Mucosa of gallbladder (tissue), 1 donor: ENCODE results near the gene EFTUD2. TPM values are rescaled to one million over a fixed set of nuclear protein-coding genes. Genes with fewer than 3 reads are reported as not detected.
"Not testable (repeated sequence)": the region's sequence is repeated elsewhere in the genome, so short reads cannot be mapped to it uniquely, and the experiment has no call there.

ENCODE experiments used
- DNase-seq: peaks from one replicate; pipeline ENCODE4 v3.0.0-alpha.2; 2020; ENCODE audit warnings: low spot score
- total RNA-seq: library from RNA; stranded (reverse); gene quantifications from one replicate; pipeline ENCODE4 v1.2.1, GENCODE V29; 2021
- donor health status: DM: no; HTN: no; CAD: no.

Gene EFTUD2
- 72.8 TPM for total RNA-seq

DNA sequence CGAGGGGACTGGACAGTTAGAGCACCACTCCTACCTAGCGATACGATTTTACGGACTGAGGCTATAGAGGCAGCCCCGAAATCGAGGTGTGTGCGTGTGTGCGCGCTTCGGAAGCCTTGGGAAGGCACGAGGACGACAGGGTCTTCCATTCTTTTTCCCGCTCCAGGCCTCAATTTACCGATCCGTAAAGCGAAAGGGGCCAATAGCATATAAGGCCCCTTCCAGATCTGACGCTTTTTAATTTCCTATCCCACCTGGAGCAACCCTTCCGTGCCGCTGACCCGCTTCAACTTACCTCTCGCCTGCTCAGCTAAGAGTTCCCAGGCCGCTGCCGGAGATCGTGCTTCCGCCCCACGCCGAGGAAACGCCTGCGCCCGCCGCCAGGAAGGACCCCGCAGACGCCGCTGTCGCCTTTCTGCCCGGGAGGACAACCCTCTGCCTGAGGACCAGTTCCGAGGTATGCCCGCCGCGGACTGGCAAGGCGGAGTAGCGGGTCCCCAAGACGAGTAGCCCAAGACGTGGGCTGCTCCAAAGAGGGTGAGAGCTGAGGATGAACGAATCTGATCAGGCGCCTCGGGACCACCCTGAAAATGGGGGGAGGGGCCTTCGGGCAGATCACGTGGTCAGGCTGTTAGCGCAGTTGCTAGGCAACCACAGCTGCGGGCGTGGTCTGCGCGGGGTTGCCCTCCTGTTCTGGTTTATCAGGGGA, at the start of gene EFTUD2:
TSS of gene EFTUD2 (minus strand) at position 372 of the 709 bp plus-strand sequence. CDS start 4,924 bp downstream, outside the sequence.
- DNase-seq: peak; percentile 92

DNA sequence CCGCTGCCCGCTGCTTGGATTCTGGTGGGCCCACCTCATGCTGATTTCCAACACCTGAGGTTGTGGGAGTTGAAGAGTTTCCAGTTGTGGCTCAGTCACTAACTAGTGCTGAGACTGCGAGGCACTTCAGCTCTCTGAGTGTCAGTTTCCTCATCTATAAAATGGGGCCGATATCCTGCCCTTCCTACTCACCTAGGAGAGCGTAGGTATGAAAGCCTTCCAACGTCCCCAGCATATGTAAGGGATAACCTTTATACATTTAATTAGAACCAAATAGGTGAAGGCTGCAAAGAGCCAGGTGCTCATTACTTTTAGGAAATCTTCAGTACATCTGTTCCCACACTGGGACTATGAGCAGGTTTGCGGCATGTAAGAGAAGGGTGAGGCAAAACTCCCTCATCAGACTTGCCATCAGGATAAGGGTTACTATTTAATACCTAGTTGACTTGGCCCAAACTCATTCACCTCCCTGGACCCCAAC, 49.1 kb upstream of the EFTUD2 start:
- no peak for DNase-seq

DNA sequence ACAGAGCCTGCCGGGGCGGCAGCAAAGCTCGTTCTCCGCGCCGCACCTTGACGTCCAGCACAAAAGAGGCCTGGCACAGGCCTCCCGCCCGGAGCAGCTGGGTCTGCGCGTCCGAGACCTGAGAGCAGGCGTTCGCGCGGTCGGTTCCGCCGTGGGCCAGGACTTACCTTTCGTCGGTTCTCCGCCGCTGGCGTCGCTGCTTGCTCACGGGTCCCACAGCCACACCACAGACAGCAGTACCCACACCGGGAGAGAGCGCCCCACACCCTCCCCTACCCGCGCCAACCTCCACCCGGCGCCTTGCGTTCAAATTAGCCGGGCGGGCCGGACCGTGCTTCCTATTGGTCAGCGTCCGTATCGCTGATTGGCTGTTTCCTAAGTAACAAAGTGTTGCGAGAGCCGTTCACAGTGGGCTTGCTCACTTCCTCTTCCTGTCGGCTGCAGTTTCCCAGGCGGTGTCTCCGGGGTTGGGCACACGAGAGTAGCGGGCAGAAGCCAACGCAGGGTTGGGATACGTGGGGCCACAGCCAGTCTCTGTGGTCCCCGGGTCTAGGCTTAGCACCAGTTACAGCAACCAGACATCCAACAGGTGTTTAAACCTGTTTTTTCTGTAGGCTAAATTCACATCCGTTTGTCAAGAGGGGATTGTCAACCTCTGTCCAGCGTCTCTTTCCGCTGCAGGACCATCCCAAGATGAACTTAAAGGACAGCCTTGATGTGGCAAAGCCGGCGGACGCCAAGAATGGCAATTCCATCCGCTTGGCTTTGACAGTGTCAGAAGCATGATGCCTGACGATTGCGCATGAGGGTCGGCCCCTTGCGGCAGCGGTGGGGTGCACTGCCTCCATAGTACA, 48.4 kb upstream of the EFTUD2 start, which contains the start of gene KIF18B:
TSS of gene KIF18B (minus strand) at position 313 of the 854 bp plus-strand sequence. CDS start 11,429 bp downstream, outside the sequence.
- DNase-seq: peak; percentile 91

DNA sequence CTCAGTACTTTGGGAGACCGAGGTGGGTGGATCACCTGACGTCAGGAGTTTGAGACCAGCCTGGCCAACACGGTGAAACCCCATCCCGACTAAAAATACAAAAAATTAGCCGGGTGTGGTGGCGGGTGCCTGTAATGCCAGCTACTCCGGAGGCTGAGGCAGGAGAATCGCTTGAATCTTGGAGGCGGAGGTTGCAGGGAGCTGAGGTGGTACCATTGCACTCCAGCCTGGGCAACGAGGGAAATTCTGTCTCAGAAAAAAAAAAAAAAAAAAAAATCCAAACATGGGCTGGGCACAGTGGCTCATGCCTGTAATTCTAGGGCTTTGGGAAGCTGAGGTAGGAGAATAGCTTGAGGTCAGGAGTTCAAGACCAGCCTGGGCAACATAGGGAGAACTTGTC, 46.4 kb upstream of the EFTUD2 start:
- DNase-seq: not testable (repeated sequence)

DNA sequence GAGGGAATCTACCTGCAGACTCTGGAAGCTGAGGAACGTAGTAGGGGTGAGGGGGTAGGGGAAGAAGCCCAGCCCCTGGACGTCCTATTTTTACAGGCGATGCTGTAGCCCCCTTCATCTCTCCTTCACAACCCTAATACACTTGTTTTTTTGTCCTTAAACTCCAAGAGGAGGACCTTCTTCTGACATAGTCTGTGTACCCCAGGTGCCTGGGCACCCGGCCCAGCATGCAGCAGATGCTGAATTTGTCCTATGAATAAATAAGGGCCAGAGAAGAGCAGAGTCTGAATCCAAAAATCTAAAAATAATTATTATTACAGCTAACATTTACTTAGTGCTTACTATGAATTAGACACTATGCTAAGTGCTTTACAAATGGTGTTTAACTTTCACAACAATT, 43.2 kb upstream of the EFTUD2 start:
- no peak for DNase-seq

DNA sequence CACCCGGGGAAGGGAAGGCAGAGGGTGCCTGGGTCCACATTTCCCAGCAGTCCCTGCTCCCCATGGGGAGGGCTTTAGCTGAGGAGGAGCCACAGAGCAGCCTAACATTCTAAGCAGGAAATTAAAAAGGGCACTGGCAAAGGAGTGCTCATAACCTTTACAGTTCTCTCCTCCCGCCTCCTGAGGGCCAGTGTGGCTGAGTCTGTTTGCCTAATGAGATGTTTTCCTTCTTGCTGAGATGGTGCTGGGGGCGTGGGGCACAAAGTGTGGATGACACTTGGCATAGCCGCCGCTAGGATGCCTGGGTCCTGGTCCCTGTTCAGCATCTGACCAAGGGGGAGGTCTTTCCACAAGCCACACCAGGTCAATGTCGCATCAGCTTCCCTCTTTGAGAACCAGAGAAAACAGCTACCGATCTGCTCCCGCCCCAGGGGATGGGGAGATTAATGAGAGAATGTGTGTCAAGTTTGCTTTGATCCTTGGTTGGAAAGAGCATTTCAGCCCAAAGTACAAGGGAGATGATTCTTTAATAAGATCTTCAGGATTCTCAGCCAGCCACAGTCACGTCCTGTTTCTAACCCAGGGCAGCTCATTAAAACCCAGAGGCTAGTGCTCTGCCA, 42.6 kb upstream of the EFTUD2 start:
- no peak for DNase-seq

DNA sequence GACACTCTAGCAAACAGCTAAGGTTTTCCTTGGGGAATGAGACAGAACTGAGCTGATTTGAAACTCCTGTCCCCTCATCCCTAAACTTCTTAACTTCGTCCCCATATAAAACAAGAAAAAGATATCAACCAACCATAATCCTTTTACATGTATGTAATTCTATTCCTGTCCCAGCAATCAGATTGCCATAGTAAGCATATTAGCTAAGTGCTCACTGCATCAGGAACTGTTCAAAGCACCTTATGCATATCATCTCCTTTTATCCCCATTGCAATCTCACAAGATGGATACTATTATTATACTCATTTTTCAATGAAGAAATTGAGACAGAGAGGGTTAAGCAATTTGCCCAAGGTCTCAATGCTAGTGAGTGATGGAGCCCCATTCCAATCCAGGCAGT, 41.5 kb upstream of the EFTUD2 start:
- no peak for DNase-seq

DNA sequence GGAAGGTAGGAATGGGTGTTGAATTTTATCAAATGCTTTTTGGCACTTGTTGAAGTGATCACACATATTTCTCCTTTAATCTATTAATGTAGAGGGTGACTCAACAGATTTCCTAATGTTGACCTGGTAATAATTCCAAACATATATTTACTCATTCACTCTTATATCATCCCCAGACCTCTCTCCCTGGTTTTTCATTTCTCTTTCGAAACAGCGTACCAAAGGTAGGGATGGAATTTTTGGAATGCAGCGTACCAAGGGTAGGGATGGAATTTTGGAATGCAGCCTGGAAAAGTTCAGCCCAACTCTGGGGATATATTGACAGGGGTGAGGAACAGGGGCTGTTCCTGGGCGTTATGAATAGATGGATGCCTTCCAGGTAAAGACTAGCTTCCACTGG, 41.1 kb upstream of the EFTUD2 start:
- no peak for DNase-seq

DNA sequence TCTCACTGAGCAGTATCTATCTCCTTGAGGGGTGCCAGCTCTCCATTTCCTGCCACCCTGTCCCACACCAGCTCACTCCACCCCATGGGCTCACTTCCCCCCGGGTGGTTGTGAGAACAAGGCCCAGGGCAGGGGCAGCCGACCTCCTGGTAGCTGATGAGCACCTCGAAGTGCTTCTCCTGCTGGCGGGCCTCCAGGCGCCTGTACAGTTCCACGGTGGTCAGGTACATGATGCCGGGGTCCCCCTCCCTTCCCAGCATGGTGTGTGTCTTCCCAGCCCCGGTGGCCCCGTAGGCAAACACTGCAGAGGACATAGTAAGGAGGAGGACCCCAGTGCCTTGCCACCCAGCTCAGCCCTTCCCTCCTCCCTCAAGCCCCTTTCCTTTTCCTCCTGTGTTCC, 35.9 kb upstream of the EFTUD2 start:
- DNase-seq: no peak

DNA sequence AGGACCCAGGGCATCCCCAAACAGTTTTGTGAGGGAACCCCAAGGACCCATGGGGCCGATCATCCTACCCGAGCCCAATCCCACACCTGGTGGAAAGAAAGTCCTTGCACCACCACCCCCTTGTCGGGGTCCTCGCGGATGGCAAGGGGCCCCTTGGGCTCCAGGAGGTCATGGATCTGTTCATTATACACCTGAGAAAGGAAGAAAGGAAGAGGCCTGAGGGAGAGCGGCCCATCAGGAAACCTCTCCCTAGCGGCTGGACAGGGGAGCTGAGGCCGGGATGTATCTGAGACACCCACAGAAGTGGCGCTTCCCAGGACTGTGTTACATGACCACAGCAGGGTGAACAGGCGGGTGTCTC, 35.5 kb upstream of the EFTUD2 start:
- no peak for DNase-seq

DNA sequence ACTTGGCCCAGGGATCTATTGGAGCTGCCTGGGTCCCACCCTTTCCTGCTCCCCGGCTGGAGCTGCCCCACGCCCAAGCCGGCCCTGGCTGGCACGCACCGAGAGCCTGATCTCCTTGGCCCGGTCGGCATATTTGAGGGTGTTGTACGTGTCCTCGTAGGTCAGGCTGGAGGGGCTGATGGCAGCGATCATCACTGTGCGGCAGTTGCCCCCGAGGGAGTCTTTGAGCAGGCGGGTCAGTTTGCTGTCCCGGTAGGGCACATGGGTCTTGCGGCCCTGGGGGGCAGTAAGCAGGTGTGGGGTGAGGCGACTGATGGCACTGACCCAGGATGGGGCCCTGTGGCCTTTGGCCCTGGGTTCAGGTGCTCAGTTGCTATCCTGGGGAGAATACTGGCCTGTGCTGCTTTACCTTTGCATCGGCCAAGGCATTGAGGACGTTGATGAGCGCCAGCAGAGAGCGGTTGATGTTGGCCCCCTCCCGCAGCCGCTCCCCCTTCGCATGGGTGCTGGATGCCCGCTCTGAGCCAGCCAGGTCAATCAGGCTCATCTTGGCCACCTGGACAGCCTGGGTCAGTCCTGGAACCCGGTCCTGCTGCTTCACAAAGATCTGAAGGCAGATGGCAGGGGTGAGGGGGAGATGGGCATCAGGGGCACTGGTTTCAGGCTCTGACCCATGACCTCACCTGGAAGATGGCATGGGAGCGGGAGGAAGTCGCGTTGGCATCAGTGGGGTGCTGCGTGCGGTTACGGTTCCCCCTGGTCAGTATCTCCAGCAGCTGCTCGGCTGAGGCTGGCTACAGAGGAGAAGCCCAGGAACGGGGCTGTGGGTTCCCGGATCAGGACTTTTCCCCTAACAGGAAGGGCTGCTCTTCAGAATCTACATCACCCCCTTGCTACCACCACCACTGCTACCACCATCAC, 34.8 kb upstream of the EFTUD2 start:
- DNase-seq: no peak

DNA sequence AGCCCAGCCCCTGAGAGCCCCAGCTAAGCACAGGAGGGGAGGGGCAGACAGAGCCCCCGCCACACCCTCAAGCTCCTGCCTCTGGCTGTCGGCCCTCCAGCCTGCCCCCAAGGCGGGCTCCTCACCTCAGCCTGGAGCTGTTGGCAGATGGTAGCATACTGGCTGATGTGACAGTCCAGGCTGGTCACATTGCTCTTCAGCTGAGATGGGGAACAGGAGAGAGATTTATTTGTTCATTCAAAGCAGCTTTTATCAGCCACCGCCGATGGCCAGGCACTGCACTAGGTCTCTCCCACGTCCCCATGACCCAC, 33.5 kb upstream of the EFTUD2 start:
- no peak for DNase-seq

DNA sequence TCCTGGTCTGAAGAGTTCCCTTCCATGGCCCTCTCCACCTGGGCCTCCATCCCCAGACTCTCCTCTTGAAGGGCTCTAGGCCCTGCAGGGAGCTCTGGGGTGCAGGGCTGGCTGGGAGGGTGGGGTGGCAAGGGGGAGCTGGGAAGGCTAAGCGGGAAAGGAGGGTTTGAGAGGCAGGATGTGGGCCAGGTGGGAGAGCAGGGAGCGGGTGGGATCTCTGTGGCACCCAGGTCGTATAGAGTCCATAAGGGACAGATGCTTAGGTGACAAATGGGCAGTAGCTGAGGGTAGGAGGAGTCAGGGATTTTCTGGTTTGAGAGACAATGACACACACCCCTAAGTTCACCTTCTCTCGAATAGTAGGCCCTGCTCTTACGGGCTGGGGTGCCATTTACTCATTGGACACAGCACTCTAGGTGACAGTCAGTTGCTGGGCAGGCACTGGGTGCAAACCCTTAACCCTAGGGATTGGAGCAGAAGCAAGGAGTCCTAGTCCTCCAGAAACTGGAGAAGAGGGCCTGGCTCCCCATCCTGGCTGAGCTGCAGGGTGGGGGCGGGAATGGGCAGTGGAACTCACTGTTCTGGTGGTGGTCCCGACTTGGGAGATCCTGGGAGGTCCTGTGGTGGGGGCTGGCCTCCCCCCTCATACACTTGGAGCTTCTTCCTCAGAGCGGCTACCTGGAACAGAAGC, 33.0 kb upstream of the EFTUD2 start:
- DNase-seq: no peak

DNA sequence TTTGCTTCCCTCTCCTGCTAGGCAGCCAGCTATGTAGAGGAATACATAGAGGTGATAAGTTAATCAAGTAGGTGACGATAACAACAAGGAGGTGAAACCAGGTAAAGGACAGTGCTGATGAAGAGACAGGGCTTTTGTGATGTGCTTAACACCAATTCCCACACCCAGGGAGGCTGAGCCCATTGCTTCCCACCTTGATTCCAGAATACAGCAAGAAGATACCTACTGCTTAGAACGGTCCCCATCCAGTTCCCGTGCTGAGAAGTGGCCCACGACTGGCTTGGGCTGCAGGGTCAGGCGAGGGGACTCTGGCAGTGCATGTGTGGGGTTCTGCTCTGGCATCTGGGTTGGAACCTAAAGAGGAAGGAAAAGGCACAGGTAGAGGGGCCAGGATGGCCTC, 32.1 kb upstream of the EFTUD2 start:
- no peak for DNase-seq

DNA sequence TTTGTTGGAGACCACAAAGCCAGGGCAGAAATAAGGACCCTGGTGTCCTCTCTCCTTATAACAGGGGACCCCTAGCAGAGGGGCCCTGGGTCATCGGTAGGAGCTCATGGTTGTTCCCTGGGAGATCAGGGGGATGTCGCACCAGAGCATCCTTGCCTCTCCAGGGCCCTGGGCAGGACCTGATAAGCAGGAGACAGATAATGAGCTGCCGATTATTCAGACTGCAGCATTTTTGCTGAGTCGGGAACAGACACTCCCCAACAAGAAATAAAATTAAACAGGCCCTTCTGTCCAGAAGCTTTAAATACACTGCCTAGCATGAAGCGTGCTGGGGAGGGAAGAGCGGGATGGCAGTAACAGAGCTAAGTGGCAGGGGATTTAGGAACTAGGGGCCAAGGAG, 31.4 kb upstream of the EFTUD2 start:
- no peak for DNase-seq

DNA sequence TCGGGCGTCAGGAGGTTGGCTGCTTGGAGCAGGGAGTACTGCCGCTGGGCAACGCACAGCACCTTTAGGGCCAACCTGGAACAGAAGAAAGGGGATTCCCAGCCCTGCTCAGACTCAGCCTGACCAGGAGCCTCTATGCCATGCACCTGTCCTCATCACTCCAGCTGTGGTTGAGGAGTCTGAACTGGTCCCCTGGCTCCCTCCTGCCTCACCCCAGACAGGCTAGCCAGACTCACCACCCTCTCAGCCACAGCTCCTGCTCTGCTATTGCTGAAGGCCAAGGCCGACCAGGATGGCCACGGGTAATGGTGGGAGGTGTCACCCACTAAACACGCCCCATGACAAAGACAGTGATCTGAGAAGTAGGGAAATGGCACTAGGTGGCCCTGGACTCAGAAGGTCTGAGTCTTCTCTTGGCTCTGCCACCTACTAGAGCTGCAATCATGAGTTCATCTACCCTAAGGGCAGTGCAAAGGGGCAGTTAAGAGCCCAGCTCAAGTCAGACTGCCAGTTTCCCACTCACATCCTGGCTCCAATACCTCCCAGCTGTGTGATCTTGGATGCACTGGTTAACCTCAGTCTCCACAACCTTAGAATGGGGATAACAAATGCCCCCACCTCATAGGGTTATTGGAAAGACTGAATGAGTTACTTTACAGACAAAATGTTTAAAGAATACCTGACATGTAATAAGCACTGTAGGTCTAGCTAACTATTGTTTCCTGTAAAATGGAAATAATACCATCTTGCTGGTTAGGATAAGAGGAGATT, 29.9 kb upstream of the EFTUD2 start:
- no peak for DNase-seq

DNA sequence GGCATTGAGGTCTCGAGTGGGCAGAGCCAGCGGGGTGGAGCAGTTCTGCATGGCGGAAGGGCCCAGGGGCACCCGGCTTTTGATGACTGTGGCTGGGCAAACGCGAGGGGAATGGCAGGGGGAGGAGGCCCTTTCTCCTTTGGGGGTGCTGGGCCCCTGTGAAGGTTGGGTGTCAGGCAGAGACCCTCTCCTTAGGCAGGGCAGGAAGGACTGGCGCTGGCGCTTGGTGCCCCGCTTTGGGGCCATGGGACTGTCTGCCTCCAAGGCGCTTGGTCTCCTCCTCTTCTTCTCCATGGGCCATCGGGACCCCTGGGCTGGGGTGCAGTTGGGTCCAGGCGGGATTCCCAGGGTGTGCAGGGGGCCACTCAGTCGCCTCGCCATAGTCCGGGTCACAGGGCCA, 28.9 kb upstream of the EFTUD2 start:
- no peak for DNase-seq

DNA sequence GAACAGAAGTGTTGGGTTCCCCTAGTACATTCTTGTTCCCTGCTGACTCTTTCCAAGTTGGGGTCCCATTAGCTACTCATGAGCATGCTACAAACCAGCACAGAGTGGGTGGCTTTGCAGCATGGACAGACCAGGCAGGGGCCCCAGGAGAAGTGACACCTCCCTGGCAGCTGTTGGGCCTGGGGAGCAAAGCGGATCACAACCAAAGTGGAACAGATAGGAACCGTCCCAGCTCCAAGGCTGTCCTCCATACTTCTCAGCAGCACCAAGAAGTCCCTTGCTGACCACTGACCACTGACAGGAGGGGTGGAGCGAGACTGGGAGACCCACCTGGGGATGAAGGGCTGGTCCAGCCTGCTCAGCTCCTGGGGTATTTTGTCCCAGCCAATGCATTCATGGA, 28.5 kb upstream of the EFTUD2 start:
- DNase-seq: no peak

DNA sequence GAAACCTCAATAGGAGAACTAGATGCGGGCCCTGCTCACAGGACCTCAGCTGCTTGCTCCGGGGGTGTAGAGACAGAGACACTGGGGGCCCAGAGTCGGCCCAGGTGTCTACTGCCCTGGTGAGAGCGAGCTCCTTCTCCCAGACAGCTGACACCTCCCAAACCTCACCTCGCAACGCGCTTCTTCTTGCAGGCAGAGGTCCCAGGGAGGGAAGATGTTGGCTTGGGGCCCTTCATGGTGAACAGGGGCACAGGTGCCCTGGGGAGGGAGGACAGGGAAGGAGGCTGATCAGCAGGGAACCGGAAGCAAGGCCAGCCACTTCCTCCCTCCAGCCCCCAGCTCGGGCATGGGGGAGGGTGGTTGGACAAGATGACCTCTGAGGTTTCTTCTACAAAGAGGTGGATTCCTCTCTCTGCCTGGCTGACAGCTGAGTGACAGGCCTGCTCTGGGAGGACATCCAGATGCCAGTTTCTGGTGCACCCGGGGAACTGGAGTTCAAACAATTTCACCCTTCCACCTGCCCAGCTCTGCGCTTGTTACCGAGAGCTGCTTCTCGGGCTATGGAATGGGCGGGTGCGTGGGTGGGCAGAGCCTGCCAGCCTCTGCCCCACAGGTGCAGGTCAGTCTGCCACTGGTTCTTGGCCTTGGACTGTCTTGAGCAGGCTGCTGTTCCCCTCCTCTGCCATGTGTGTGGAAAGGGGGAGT, 27.7 kb upstream of the EFTUD2 start:
- no peak for DNase-seq
